ENCODE measurements around the gene DNAI4.
"Not testable (repeated sequence)": the region's sequence is repeated elsewhere in the genome, so short reads cannot be mapped to it uniquely, and the experiment has no call there.

The DNAI4 gene

GRCh38 chr1:66924756-66925557, at the start of gene DNAI4, which contains the start of gene MIER1:
DNAI4 (minus strand) TSS chr1:66924856; CDS start chr1:66924831, 25 bp downstream.
MIER1 (plus strand) TSS chr1:66924990; CDS start chr1:66925029, 39 bp downstream.
- DNase-seq (ENCODE audit: low spot score), result peak; percentile 99

- no peak for DNase-seq (ENCODE audit: low spot score)
Observed at GRCh38 chr1:66968574-66968973, 43.9 kb upstream of the DNAI4 start.

- not testable (repeated sequence) for DNase-seq (ENCODE audit: low spot score)
Observed at GRCh38 chr1:66966188-66966873, 41.7 kb upstream of the DNAI4 start.

GRCh38 chr1:66957938-66958337, 33.3 kb upstream of the DNAI4 start:
- DNase-seq (ENCODE audit: low spot score), result no peak

- DNase-seq (ENCODE audit: low spot score), result no peak
Observed at GRCh38 chr1:66954208-66954607, 29.6 kb upstream of the DNAI4 start.

DNA sequence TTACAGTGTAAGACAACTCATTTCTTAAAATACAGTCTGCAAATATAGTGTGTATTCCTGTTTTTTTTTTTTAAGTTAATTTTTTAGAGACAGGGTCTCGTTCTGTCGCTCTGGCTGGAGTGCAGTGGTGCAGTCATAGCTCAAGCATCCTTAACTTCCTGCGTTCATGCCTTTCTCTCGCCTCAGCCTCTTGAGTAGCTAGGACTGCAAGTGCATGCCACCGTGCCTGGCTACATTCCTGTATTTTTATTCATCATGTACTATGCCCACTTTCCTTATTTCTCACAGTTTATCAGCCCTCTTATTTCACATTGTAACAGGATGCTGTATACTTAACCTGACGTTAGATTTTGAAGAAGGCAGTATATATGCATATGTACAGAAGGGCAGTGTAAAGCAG, 26.9 kb upstream of the DNAI4 start:
- peak; percentile 9 for DNase-seq (ENCODE audit: low spot score)

- DNase-seq (ENCODE audit: low spot score), result no peak
Observed at GRCh38 chr1:66947267-66947666, 22.6 kb upstream of the DNAI4 start.

GRCh38 chr1:66945316-66945715, 20.7 kb upstream of the DNAI4 start:
- DNase-seq (ENCODE audit: low spot score), result no peak

- no peak for DNase-seq (ENCODE audit: low spot score)
Observed at GRCh38 chr1:66944330-66945274, 19.9 kb upstream of the DNAI4 start.

DNA sequence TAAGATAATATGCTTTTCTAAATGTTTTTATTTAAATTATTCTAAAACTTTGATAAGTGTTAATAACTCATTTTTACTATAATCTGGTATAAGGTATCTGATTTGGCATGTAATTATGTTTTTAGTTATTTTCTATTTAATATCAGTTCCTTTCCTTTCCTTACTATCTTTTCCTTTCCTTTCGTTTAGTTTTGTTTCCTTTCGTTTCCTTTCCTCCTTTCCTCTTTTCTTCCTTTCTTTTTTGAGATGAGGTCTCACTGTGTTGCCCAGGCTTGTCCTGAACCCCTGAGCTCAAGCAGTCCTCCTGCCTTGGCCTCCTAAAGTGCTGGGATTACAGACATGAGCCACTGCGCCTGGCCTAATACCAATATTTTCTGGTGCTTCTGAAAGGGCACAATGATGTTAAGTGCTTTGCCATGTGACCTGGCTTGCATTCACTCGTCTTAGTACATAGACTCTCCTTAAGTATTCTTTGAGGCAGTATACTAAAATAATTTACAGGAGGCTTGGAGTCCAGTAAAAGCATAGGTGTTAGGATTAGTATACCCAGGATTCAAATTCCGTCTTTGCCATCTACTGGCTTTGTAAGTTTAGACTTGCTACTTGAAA, 18.8 kb upstream of the DNAI4 start:
- no peak for DNase-seq (ENCODE audit: low spot score)

GRCh38 chr1:66940981-66941380, 16.3 kb upstream of the DNAI4 start:
- DNase-seq (ENCODE audit: low spot score), result no peak

DNA sequence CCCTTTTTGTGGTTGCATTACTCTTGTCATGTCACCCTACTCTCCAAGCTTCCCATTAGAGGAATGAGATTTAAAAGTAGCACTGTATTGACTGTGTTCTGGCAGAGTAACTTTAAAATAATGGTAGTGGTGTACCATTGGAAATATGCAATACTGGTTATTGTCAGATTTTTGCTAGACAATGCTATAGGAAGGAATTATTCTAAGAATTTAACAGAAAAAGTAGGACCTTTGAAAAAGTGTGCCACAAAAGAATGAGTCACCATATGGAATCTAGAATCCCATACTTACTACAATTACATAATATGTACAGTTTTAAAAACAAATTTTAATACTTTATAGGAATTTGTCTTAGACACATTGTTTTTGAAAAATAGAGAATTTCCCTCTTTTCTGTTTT, 14.0 kb upstream of the DNAI4 start:
- no peak for DNase-seq (ENCODE audit: low spot score)

DNA sequence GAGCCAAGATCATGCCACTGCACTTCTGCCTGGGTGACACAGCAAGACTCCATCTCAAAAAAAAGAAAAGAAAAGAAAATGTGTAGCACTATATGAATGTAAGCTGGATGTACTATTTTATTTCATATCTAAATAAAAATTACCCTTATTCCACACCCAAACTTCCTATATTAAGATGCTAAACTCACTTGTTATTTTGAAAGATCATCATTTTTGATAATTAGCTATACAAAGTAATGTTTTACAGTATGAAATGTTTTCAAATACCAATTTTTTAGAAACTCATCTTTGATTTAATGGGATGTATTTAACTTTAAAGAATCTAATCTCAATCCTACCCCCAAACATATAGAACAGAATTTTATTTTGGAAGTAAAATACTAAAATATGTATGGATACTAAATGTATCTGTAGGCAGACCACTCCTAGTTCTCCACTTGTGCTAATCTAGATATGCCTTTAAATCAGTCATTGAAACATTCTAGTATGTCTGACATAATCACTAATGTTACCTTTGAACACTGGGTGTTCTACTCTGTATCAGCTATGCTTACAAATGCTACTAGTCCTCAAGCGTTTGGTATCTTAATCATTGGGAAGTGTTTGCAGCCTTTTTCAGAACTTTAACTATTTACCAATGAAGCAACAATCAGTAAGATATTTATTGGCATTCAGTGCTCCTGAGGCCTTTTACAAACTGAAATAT, 13.0 kb upstream of the DNAI4 start:
- DNase-seq (ENCODE audit: low spot score), result no peak

GRCh38 chr1:66933887-66934700, 9.4 kb upstream of the DNAI4 start:
- DNase-seq (ENCODE audit: low spot score), result no peak

GRCh38 chr1:66932291-66932690, 7.6 kb upstream of the DNAI4 start:
- no peak for DNase-seq (ENCODE audit: low spot score)

DNA sequence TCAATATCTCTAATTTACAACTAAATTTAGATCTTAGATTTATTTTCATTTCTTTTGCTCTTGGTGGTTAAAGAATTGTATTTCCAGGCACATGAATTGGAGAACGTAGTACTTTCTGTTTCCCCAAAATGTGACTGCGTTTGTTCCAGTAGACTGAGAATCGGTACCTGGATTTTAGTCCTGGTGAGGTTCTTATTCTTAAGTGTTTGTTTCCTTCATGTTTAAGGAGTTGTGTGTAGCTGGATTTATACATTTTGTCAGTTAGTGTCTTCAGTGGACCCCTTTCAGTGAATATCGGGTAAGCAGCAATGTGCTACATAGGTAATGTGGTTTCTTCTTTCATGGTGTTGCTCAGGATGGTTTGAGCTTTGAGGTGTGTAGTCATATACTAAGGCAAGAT, 6.9 kb upstream of the DNAI4 start:
- no peak for DNase-seq (ENCODE audit: low spot score)

- DNase-seq (ENCODE audit: low spot score), result no peak
Observed at GRCh38 chr1:66930823-66931174, 6.1 kb upstream of the DNAI4 start.

GRCh38 chr1:66929999-66930822, 5.6 kb upstream of the DNAI4 start:
- peak; percentile 95 for DNase-seq (ENCODE audit: low spot score)

DNA sequence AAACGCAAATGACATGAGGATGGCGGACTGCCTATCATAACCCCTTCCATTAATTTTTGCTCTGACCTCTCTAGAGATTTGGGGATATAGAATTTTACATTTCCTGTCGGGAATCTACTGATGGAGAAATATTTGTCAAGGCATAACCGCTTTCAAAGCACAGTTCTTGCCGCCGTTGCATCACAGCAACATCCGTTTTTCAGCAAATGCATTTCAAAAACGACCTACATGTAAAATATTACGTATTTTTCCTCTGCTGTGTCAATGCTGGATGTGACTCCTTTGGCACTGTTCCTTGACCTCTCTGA, 5.0 kb upstream of the DNAI4 start:
- DNase-seq (ENCODE audit: low spot score), result no peak

Measured in AG20443 (cell line).